HG02870 (cell line): Measurements from ENCODE around the gene TCEAL1.

ENCODE experiments used
- ATAC-seq: cut with Tn5 transposase; IDR thresholded peaks from one replicate; pipeline ENCODE4 v1.9.1; 2021; ENCODE audit warnings: mild to moderate bottlenecking, moderate library complexity; ENCODE audit not compliant: unreplicated experiment

TCEAL1 gene

GRCh38 chrX:103674531-103675454 lies 46.0 kb downstream of the TCEAL1 start:
- ATAC-seq: no peak

- ATAC-seq: no peak
Observed at GRCh38 chrX:103678199-103678993, 49.6 kb downstream of the TCEAL1 start.
